GM20431 (cell line): Measurements from ENCODE around the gene SPOCK2.

Experiments used
- in situ Hi-C: fragments of 300-500 bp; cut with MseI, MboI; formaldehyde crosslinking; loops from one replicate; pipeline ENCODE4 v1.15.0; 2020; ENCODE audit warnings: low sequenced_read_pairs; ENCODE audit not compliant: unreplicated experiment

Gene SPOCK2

GRCh38 chr10:72016608-72017300 is 71.6 kb downstream of the SPOCK2 start:
- in situ Hi-C loops = no loop called here

DNA sequence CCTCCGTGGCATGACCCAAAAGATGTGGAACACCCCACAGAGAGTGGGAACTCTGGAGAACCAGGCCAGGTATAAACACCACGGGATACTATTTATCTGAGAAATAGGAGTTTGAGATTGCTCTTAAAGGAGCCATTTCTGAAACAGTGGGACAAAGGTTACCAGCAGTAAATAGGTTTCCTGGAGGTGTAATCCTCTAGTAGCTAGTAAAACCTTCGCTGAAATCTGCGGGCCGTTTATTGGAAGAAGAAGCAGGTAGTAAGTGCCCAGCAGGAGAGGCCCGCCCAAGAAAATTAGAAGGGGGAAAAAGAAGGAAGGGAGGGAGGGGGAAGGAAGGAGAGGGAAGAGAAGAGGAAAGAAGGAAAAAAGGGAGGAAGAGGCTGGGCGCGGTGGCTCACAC is 72.5 kb downstream of the SPOCK2 start:
- in situ Hi-C loops = no loop called here

- in situ Hi-C loops = no loop called here
Observed at GRCh38 chr10:72014785-72015480, 73.4 kb downstream of the SPOCK2 start.

DNA sequence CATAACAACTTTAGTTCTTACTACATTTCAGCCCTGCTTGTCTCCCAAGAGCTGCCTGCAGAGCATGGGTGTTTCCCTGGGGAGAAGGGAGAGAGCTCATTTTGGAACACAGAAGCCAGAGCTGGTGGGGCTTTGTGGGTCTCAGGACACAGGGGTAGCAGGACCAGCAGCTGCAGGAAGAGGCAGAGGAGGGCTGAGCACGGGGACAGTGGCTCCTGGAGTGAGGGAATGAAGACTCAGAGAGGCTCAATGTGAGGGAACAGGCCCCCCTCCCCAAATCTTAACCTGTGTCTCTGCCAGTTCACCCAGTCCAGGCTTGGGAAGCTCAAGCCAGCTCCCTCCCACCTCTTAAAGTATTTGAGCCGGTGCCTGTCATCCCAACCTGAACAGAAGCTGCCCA is 74.2 kb downstream of the SPOCK2 start:
- in situ Hi-C loops = no loop called here

DNA sequence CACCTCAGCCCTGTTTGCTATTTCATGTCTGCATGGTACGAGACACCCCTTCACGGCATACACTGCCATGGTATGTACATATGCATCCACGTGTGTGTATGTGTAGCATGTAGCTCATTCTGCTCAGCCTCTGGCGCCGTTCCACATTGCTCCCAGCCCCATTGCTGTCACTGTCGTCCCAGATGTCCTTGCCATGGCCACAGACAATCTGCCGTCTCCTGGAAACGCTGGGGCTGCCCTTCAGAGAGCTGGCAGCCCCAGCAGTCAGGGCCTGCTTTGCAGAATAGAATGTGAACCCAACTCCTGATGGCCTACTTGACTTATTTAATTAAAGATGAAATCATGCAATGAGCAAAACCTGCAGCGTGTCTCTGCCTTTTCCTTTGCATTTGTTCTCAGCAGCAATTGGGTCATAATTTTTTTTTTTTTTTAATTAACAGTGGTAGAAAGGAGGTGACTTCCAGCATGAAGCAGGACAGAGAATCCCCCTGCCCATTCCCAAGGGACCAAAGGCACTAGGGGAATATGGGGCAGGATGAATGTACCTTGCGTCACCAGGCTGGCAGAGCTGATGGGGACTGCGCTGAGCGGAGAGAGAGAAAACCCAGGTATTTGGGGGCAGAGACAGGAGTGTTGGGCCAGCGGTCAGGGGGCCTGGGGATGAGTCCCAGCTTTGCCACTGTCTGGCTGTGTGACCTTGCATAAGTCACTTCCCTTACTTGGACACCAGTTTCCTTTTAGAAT is 75.0 kb downstream of the SPOCK2 start:
- in situ Hi-C loops = no loop called here

DNA sequence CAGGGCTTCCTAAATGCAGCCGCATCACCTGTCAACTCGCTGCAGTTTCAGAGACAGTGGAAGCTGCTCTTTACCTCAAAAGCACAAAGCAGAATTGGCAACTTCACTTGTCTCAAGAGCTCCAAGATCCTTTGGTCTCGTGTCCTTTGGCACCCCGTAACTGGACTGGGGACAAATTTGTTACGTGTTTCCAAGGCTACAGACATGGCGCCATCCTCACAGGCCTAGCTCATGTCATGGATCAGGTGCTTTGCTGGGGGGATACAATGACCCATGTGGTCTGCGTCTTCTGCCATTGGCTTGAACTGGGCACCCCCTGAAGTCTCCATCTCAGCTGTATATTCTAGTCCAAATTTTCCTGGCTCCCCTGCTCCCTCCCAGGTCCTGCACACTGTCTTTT is 75.6 kb downstream of the SPOCK2 start:
- in situ Hi-C loops = no loop called here

DNA sequence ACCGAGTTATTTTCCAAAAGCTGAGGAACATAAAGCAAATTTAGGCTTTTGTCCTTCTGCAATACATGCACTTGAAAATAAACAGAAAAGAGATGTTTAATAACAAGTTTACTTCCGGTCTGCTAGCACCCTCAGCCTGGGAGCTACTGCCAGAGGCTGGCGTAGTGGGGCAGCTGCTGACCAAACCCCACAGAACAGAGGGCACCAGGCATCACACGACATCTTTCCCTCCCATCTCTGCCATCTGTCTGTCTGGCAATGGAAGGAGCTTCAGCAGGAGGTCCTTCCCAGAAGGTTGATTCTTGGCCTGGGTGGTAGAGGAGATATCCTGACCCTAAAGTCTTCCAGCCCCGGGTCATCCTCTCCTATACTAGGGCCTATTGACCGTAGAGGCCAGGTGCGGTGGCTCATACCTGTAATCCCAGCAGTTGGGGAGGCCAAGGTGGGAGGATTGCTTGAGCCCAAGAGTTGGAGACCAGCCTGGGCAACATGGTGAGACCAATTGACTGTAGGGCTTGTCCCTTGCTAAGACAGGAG is 76.3 kb downstream of the SPOCK2 start:
- in situ Hi-C loops = no loop called here

- in situ Hi-C loops = no loop called here
Observed at GRCh38 chr10:72011468-72011867, 76.9 kb downstream of the SPOCK2 start.

- in situ Hi-C loops = no loop called here
Observed at GRCh38 chr10:72011016-72011415, 77.3 kb downstream of the SPOCK2 start.

DNA sequence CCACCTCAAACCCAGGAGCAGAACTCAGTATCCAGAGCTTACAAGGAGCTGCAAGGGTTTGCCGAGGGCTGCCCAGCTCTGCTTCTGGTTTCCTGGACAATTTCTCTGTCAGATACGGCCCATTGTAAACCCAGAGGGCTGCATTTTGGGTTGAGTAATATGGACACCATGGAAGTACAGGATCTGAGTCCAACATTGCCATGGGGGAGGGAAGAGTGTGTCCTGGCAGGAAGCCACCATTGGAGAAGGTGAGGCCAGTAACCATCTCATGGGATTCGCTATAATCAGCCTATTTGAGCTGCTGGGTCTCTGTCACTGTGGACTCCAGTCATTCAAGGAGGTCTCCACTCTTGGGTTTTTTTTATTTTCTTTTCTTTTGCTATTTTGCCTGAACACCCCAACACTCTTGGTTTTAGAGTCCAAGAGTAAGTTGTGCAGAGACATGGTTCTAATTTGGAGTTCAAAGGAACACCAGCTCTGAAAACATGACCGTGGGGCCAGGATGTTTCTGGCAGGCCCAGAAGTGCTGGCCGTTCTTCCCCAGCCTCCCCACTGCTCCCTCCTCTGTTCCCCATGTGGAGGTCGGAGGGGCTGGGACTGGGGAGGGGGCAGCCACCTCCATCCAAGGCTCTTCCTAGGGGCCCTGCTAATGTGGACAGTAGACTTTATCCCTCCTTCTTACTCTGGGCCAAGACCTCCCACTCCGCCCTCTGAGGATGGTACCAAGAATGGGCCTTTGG is 77.9 kb downstream of the SPOCK2 start:
- in situ Hi-C loops = no loop called here

DNA sequence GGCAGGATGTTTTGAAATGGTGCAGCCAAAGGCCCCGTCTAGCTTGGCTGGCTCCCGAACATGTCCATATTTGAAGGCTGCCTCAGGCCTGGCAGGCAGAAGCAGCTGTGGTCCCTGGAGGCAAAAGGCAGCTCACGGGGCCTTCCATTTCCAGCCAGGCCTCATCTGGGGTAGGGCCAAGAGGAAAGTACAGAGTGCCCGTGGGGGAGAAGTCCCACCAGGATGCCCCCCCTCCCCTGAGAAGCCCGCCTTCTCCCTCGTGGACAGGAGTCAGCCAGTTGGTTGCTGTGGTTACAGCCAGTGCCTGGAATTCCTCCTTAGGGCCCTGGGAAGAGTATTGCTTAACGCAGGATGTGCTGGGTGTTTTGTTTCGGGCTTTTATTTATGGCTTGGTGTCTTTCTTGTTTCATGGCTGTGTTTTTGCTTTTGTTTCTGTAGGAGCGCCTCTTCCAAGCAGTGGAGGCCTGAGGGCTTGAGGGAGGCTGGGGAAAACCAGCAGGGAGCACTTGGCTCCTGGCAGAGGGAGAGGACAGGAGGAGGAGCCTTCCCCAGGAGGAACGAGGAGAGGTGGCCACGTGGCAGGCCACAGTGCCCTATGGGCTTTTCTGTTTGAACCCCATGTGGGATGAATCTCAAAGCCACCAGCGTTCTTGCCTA is 78.8 kb downstream of the SPOCK2 start:
- in situ Hi-C loops = no loop called here

GRCh38 chr10:72009051-72009424 is 79.3 kb downstream of the SPOCK2 start:
- in situ Hi-C loops = no loop called here
